ENCODE measurements around the gene TNS1. TPM values are rescaled to one million over a fixed set of nuclear protein-coding genes. Genes with fewer than 3 reads are reported as not detected.
"Not testable (repeated sequence)": the region's sequence is repeated elsewhere in the genome, so short reads cannot be mapped to it uniquely, and the experiment has no call there.

The TNS1 gene
- total RNA-seq (8.3 TPM), polyA plus RNA-seq (21.3 TPM)
- long read RNA-seq, donor 1, result 0 reads
- long read RNA-seq, donor 2, full-length matches to known transcripts, result 5 of 10 reads
- long read RNA-seq, donor 2, partial matches to known transcripts, result 5 of 10 reads
- long read RNA-seq, donor 2, other reads (novel, unspliced or antisense), result 0 of 10 reads
- long read RNA-seq, donor 3, result 0 reads
- long read RNA-seq, donor 4, result 0 reads
- long read RNA-seq, donor 5, result 0 reads
- long read RNA-seq, donor 6, partial matches to known transcripts, result 0 of 1 reads
- long read RNA-seq, donor 6, other reads (novel, unspliced or antisense), result 0 of 1 reads
- long read RNA-seq, donor 7, partial matches to known transcripts, result 7 of 8 reads
- long read RNA-seq, donor 7, other reads (novel, unspliced or antisense), result 0 of 8 reads
- long read RNA-seq, donor 8, result 0 reads
- long read RNA-seq, donor 9, partial matches to known transcripts, result 5 of 5 reads
- long read RNA-seq, donor 9, other reads (novel, unspliced or antisense), result 0 of 5 reads
- long read RNA-seq, donor 10, result 0 reads

DNA sequence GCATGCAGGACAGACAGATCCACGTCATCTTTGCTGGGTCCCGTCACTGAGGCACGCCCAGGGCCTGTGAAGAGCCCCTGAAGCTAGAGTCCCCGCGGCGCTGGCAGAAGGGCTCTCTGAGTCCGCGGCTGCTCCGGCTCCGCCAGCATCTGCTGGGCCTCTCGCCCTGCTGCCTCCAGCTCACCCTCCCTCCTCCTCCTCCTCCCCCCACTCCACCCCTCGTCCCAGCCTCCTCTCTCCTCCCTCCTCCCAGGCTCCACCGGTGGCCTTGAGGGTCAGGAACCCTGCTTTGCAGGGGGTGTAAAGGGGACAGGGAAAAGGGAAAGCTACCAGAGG is at the start of gene TNS1:
TSS of gene TNS1 (minus strand) at position 151 of the 336 bp plus-strand sequence. CDS start at position 28, 123 bp downstream.
- no peak within 1 kb of the TSS for H3K4me3 ChIP-seq (ENCODE audit: low read length in 2 of 2)

DNA sequence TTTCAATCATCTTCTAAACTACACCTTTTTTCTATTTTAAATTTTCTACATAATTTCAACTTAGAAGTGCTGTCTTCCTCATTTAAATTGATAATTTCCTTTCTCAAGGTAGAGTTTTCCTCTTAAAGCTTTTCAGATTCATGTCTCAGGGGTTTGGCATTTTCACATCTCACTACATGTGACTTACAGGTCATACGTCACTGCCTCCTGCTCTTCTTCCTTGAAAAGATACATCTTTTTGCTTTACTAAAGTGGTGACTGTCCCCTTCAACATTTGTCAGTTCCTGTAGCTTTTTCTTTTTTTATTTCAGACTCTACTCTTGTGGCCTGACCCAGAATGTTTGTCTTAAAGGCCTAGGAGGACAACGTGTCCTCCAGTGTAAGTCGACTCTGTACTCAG is 49.1 kb upstream of the TNS1 start:
- no peaks in the 10 kb centered on the region for H3K4me1 ChIP-seq (ENCODE audit: control insufficient read depth in 2 of 2, insufficient read depth in 2 of 2, low read length in 2 of 2)
- WGBS, result 92% methylated on average over 3 of the region's 3 CpGs
- no peak overlapping the region for H3K27ac ChIP-seq (ENCODE audit: low read depth in 1 of 2, low read length in 1 of 2)
- H3K9me3 ChIP-seq (ENCODE audit: control insufficient read depth in 2 of 2, insufficient read depth in 1 of 2, low read length in 1 of 2), result no peaks in the 10 kb centered on the region
- H3K36me3 ChIP-seq (ENCODE audit: control insufficient read depth in 2 of 2, insufficient read depth in 2 of 2, low read length in 1 of 2), result no peaks in the 10 kb centered on the region
- no peak overlapping the region for H3K4me3 ChIP-seq (ENCODE audit: low read length in 2 of 2)
- no peaks in the 10 kb centered on the region for H3K27me3 ChIP-seq (ENCODE audit: control insufficient read depth in 2 of 2, insufficient read depth in 1 of 2, low read length in 1 of 2)
- no peak for DNase-seq (ENCODE audit: low read depth in 6 of 9, low spot score in 9 of 9)

More for the DNA sequence above, at the start of gene TNS1:
- Histone ChIP-seq H3K36me3 (ENCODE audit: control insufficient read depth in 2 of 2, insufficient read depth in 2 of 2, low read length in 1 of 2) (no peaks in the 10 kb centered on the region), H3K4me1 (ENCODE audit: control insufficient read depth in 2 of 2, insufficient read depth in 2 of 2, low read length in 2 of 2) (peaks cover 0 to 10% of the 10 kb centered on the region in 2 donors), H3K27ac (ENCODE audit: low read depth in 1 of 2, low read length in 1 of 2) (no peak within 1 kb of the TSS), H3K9me3 (ENCODE audit: control insufficient read depth in 2 of 2, insufficient read depth in 1 of 2, low read length in 1 of 2) (no peaks in the 10 kb centered on the region), H3K27me3 (ENCODE audit: control insufficient read depth in 2 of 2, insufficient read depth in 1 of 2, low read length in 1 of 2) (peaks cover 0 to 5% of the 10 kb centered on the region in 2 donors)
- 92% methylated on average over 13 of the region's 13 CpGs for WGBS
- no peak for DNase-seq (ENCODE audit: low read depth in 6 of 9, low spot score in 9 of 9)

DNA sequence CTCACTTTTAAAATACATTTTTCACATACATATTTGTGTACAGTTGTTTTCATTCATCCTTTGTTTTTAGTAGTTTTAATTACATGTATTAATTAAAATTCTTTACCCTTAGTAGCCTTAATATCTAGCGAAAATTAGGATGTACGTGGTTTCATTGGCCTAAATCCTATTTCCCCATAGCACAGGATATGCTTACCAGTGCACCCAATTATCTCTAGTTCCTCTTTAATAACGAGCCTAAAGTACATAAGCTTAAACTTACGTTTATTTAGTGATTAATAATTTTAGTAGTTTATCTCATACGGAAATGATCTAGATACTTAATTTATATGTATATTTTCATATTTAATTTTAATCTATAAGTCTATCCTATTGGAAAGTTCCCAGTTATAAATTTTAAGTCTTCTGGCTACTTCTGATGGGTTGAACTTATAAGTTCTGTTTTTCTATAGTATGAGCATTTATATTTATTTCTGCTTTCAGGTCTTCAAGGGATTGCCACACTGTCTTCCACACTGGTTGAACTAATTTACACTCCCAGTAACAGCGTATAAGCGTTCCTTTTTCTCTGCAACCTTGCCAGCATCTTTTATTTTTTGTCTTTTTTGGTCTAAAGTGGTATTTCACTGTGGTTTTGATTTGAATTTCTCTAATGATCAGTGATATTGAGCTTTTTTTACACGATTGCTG is 44.9 kb upstream of the TNS1 start:
- Histone ChIP-seq H3K9me3 (ENCODE audit: control insufficient read depth in 2 of 2, insufficient read depth in 1 of 2, low read length in 1 of 2) (peaks cover 0 to 5% of the 10 kb centered on the region in 2 donors), H3K36me3 (ENCODE audit: control insufficient read depth in 2 of 2, insufficient read depth in 2 of 2, low read length in 1 of 2) (no peaks in the 10 kb centered on the region), H3K27me3 (ENCODE audit: control insufficient read depth in 2 of 2, insufficient read depth in 1 of 2, low read length in 1 of 2) (no peaks in the 10 kb centered on the region), H3K4me3 (ENCODE audit: low read length in 2 of 2) (no peak overlapping the region), H3K27ac (ENCODE audit: low read depth in 1 of 2, low read length in 1 of 2) (no peak overlapping the region), H3K4me1 (ENCODE audit: control insufficient read depth in 2 of 2, insufficient read depth in 2 of 2, low read length in 2 of 2) (no peaks in the 10 kb centered on the region)
- DNase-seq (ENCODE audit: low read depth in 6 of 9, low spot score in 9 of 9), result no peak
- 77% methylated on average over 8 of the region's 8 CpGs for WGBS

DNA sequence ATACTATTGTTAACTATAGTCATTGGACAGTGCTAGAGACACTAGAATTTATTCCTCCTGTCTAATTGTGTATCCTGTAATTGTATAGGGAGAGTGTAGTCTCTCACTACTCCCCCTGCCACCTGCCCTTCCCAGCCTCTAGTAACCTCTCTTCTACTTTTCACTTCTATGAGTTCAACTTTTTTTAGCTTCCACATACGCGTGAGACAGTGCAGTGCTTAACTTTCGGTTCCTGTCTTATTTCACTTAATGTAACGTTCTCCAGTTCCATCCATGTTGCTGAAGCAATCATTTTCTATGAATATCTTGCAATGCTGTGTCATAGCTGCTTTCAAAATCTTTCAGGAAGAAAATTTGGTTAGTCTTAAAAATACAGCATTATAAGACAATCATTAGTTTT is 43.4 kb upstream of the TNS1 start:
- Histone ChIP-seq H3K27me3 (ENCODE audit: control insufficient read depth in 2 of 2, insufficient read depth in 1 of 2, low read length in 1 of 2) (no peaks in the 10 kb centered on the region), H3K27ac (ENCODE audit: low read depth in 1 of 2, low read length in 1 of 2) (no peak overlapping the region), H3K4me3 (ENCODE audit: low read length in 2 of 2) (no peak overlapping the region), H3K9me3 (ENCODE audit: control insufficient read depth in 2 of 2, insufficient read depth in 1 of 2, low read length in 1 of 2) (peaks cover 0 to 5% of the 10 kb centered on the region in 2 donors), H3K36me3 (ENCODE audit: control insufficient read depth in 2 of 2, insufficient read depth in 2 of 2, low read length in 1 of 2) (no peaks in the 10 kb centered on the region), H3K4me1 (ENCODE audit: control insufficient read depth in 2 of 2, insufficient read depth in 2 of 2, low read length in 2 of 2) (no peaks in the 10 kb centered on the region)
- peak in 2 of 9 donors; percentile 13 to 21 for DNase-seq (ENCODE audit: low read depth in 6 of 9, low spot score in 9 of 9)
- WGBS, result 72% methylated on average over 4 of the region's 4 CpGs

DNA sequence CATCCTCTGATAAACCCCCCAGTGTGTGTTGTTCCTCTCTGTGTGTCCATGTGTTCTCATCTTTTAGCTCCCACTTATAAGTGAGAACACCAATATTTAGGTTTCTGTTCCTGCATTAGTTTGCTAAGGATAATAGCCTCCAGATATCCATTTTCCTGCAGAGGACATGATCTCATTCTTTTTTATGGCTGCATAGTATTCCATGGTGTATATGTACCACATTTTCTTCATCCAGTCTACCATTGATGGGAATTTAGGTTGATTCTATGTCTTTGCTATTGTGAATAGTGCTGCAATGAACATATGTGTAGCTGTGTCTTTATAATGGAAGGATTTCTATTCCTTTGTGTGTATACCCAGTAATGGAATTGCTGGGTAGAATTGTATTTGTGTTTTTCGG is 41.8 kb upstream of the TNS1 start:
- not testable (repeated sequence) for H3K36me3 ChIP-seq (ENCODE audit: control insufficient read depth in 2 of 2, insufficient read depth in 2 of 2, low read length in 1 of 2); H3K27me3 ChIP-seq (ENCODE audit: control insufficient read depth in 2 of 2, insufficient read depth in 1 of 2, low read length in 1 of 2); H3K4me3 ChIP-seq (ENCODE audit: low read length in 2 of 2); DNase-seq (ENCODE audit: low read depth in 6 of 9, low spot score in 9 of 9); H3K4me1 ChIP-seq (ENCODE audit: control insufficient read depth in 2 of 2, insufficient read depth in 2 of 2, low read length in 2 of 2); H3K27ac ChIP-seq (ENCODE audit: low read depth in 1 of 2, low read length in 1 of 2); H3K9me3 ChIP-seq (ENCODE audit: control insufficient read depth in 2 of 2, insufficient read depth in 1 of 2, low read length in 1 of 2)
- 98% methylated on average over 1 of the region's 1 CpG for WGBS

DNA sequence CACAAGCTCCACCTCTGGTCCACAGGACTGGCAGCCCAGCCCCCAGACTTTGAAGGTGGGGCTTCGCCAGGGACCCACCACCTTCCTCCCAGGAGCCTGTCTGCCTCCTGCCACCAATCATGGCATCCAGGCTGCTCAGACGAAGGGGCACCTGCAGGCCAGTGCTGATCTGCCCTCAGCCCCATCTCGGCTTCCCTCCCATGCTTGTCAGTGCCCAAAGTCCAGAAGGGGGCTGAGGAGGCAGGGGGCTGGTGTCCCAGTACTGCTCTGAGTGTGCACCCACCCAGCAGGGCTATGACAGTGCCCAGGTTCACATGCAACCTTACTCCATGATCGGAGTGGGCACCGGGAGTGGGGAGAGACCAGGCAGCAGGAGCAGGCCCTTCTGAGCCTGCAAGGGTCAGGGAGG is 40.9 kb upstream of the TNS1 start:
- Histone ChIP-seq H3K4me1 (ENCODE audit: control insufficient read depth in 2 of 2, insufficient read depth in 2 of 2, low read length in 2 of 2) (no peaks in the 10 kb centered on the region), H3K27me3 (ENCODE audit: control insufficient read depth in 2 of 2, insufficient read depth in 1 of 2, low read length in 1 of 2) (peaks cover 0 to 8% of the 10 kb centered on the region in 2 donors), H3K27ac (ENCODE audit: low read depth in 1 of 2, low read length in 1 of 2) (no peak overlapping the region), H3K9me3 (ENCODE audit: control insufficient read depth in 2 of 2, insufficient read depth in 1 of 2, low read length in 1 of 2) (peaks cover 0 to 5% of the 10 kb centered on the region in 2 donors), H3K36me3 (ENCODE audit: control insufficient read depth in 2 of 2, insufficient read depth in 2 of 2, low read length in 1 of 2) (no peaks in the 10 kb centered on the region), H3K4me3 (ENCODE audit: low read length in 2 of 2) (no peak overlapping the region)
- no peak for DNase-seq (ENCODE audit: low read depth in 6 of 9, low spot score in 9 of 9)
- 97% methylated on average over 5 of the region's 5 CpGs for WGBS

DNA sequence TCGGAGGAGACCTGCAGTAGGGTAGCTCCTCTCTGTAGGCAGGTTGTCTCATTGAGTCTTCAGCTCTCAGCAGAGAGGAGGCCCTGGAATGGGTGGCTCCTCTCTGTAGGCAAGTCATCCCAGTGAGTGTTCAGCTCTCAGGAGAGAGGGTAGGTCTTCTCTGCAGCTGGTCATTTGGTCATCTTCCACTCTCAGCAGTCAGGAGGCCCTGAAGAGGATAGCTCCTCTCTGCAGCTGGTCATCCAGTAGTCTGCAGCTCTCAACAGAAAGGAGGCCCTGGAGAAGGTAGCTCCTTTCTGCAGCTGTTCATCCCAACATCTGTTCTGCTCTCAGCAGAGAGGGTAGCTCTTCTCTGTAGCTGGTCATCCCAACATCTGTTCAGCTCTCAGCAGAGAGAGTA is 40.3 kb upstream of the TNS1 start:
- Histone ChIP-seq H3K36me3 (ENCODE audit: control insufficient read depth in 2 of 2, insufficient read depth in 2 of 2, low read length in 1 of 2) (no peaks in the 10 kb centered on the region), H3K4me3 (ENCODE audit: low read length in 2 of 2) (no peak overlapping the region), H3K4me1 (ENCODE audit: control insufficient read depth in 2 of 2, insufficient read depth in 2 of 2, low read length in 2 of 2) (no peaks in the 10 kb centered on the region), H3K9me3 (ENCODE audit: control insufficient read depth in 2 of 2, insufficient read depth in 1 of 2, low read length in 1 of 2) (peaks cover 0 to 5% of the 10 kb centered on the region in 2 donors), H3K27me3 (ENCODE audit: control insufficient read depth in 2 of 2, insufficient read depth in 1 of 2, low read length in 1 of 2) (peaks cover 0 to 11% of the 10 kb centered on the region in 2 donors), H3K27ac (ENCODE audit: low read depth in 1 of 2, low read length in 1 of 2) (no peak overlapping the region)
- 96% methylated on average over 1 of the region's 1 CpG for WGBS
- no peak for DNase-seq (ENCODE audit: low read depth in 6 of 9, low spot score in 9 of 9)

DNA sequence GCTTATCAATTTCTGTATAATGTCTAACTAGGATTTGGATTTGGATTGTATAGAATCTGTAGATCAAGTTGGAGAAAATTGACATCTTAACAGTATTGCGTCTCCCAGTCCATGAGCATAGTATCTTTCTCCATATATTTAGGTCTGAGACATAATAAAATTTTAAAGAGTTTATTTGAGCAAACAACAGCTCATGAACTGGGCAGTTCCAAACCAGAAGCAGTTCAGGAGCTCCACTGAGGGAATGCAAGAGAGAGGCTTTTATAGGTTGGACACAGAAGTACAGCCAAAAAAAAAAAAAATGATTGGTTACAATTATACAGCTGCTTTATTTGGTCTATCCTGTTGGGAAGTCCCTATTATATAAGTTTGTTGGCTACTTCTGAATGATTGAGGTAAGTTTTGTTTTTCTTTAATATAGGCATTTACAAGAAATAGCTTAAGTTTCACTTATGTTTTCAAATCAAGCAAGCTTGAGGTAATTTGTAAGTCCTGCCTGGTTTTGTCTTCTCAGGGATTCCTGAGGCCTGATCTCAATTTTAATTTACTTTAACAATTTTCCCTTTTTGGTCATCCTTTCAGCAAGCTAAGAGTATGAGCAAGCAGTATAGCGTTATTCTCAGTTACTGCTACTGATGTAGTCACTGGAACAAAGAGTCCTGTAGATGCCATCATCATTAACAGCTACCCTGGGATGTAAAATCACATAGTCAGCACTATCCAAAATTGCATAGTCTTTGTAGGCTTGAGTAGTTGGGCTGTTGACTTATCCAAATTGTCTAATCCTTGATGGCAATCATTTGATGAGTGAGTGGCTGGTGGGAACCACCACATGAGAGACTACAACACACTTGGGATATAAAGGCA is 38.7 kb upstream of the TNS1 start:
- no peaks in the 10 kb centered on the region for H3K36me3 ChIP-seq (ENCODE audit: control insufficient read depth in 2 of 2, insufficient read depth in 2 of 2, low read length in 1 of 2)
- WGBS, result 95% methylated on average over 2 of the region's 2 CpGs

More for the DNA sequence above, 38.7 kb upstream of the TNS1 start:
- Histone ChIP-seq H3K4me3 (ENCODE audit: low read length in 2 of 2) (no peak overlapping the region), H3K27me3 (ENCODE audit: control insufficient read depth in 2 of 2, insufficient read depth in 1 of 2, low read length in 1 of 2) (peaks cover 0 to 11% of the 10 kb centered on the region in 2 donors), H3K9me3 (ENCODE audit: control insufficient read depth in 2 of 2, insufficient read depth in 1 of 2, low read length in 1 of 2) (peaks cover 0 to 5% of the 10 kb centered on the region in 2 donors), H3K4me1 (ENCODE audit: control insufficient read depth in 2 of 2, insufficient read depth in 2 of 2, low read length in 2 of 2) (no peaks in the 10 kb centered on the region), H3K27ac (ENCODE audit: low read depth in 1 of 2, low read length in 1 of 2) (peak overlapping the region in 1 of 2 donors; percentile 52)
- DNase-seq (ENCODE audit: low read depth in 6 of 9, low spot score in 9 of 9), result no peak

All from thymus (tissue), 14 donors.